KMS-11 (cell line): Measurements from ENCODE around the gene HIGD1B.

ENCODE experiments used
- H2AFZ ChIP-seq: fragments of 200-600 bp; sonication (generic); 2 replicates; pipeline ENCODE4 v1.6.1; 2016; ENCODE audit warnings: antibody characterized with exemption, mixed run types, low read depth
- H3K27ac ChIP-seq: fragments of 200-600 bp; sonication (generic); 2 replicates; pipeline ENCODE4 v1.6.1; 2016; ENCODE audit warnings: mild to moderate bottlenecking, mixed run types
- H3K27me3 ChIP-seq: fragments of 200-600 bp; sonication (generic); 2 replicates; pipeline ENCODE4 v1.6.1; 2017; ENCODE audit warnings: mild to moderate bottlenecking, low read depth, mixed run types, moderate library complexity; ENCODE audit not compliant: insufficient read depth
- H3K36me3 ChIP-seq: fragments of 200-600 bp; sonication (generic); 2 replicates; pipeline ENCODE4 v1.6.1; 2017; ENCODE audit warnings: mild to moderate bottlenecking, mixed run types; ENCODE audit not compliant: insufficient read depth
- H3K4me1 ChIP-seq: fragments of 200-600 bp; sonication (generic); 2 replicates; pipeline ENCODE4 v1.6.1; 2016; ENCODE audit warnings: mild to moderate bottlenecking, low read depth, mixed run types; ENCODE audit not compliant: poor library complexity, severe bottlenecking
- H3K4me2 ChIP-seq: fragments of 200-600 bp; sonication (generic); 2 replicates; pipeline ENCODE4 v1.7.0; 2016; ENCODE audit warnings: mild to moderate bottlenecking, mixed run types
- H3K4me3 ChIP-seq: fragments of 200-600 bp; sonication (generic); IDR thresholded peaks from 2 replicates; pipeline ENCODE4 v1.6.1; 2017; ENCODE audit warnings: low read depth, low read length, mixed read lengths; ENCODE audit not compliant: insufficient read depth
- H3K79me2 ChIP-seq: fragments of 200-600 bp; sonication (generic); 2 replicates; pipeline ENCODE4 v1.6.1; 2016; ENCODE audit warnings: low read depth, mixed run types; ENCODE audit not compliant: insufficient read depth
- H3K9ac ChIP-seq: fragments of 200-600 bp; sonication (generic); 2 replicates; pipeline ENCODE4 v1.6.1; 2016; ENCODE audit warnings: mild to moderate bottlenecking, mixed run types
- H4K20me1 ChIP-seq: fragments of 200-600 bp; sonication (generic); 2 replicates; pipeline ENCODE4 v1.6.1; 2016; ENCODE audit warnings: mild to moderate bottlenecking, mixed run types; ENCODE audit not compliant: insufficient read depth
- CTCF ChIP-seq: fragments of 200-600 bp; sonication (generic); conservative IDR thresholded peaks from 2 replicates; pipeline ENCODE4 v1.6.1; 2017; ENCODE audit warnings: low read depth, mild to moderate bottlenecking, antibody characterized with exemption, low read length, moderate library complexity, mixed read lengths

The HIGD1B gene

DNA sequence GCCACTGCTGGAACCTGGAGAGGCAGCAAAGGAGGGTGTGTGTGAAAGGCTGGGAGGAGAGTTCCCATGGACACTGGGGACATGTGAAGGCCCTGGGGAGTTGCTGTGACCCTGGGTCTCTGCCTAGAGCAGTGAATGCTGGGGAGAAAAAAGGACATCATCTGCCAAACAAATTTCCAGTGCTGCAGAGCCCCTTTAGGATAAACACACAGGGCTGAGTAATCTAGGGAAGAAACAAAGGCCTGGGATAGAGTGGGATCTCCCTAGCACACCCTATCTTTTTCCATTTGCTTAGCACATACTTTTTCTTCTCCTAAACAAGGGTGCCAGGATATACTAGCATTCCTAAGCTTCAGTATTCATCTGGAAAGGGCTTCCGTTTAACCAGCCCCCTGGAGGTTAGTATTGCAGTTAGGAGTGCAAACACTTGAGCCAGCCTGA, 3.3 kb upstream of the HIGD1B start:
- Histone ChIP-seq H3K79me2 (no peaks in the 10 kb centered on the region), H3K27me3 (no peaks in the 10 kb centered on the region), H3K27ac (no peak overlapping the region), H3K4me1 (peaks cover 5% of the 10 kb centered on the region), H3K4me3 (no peak overlapping the region), H3K9ac (no peak overlapping the region), H2AFZ (no peak overlapping the region), H3K4me2 (no peak overlapping the region), H4K20me1 (no peaks in the 10 kb centered on the region), H3K36me3 (no peaks in the 10 kb centered on the region)
- no peak for TF ChIP-seq CTCF

- Histone ChIP-seq H3K4me2 (no peak overlapping the region), H3K4me1 (peaks cover 7% of the 10 kb centered on the region), H3K36me3 (no peaks in the 10 kb centered on the region; the same call in 1 of the 2 replicates), H3K4me3 (no peak overlapping the region), H3K27me3 (no peaks in the 10 kb centered on the region), H4K20me1 (no peaks in the 10 kb centered on the region), H3K79me2 (no peaks in the 10 kb centered on the region), H3K27ac (no peak overlapping the region), H2AFZ (no peak overlapping the region), H3K9ac (no peak overlapping the region)
- TF ChIP-seq CTCF, result no peak
Measured at GRCh38 chr17:44846206-44846605, 1.5 kb upstream of the HIGD1B start.

DNA sequence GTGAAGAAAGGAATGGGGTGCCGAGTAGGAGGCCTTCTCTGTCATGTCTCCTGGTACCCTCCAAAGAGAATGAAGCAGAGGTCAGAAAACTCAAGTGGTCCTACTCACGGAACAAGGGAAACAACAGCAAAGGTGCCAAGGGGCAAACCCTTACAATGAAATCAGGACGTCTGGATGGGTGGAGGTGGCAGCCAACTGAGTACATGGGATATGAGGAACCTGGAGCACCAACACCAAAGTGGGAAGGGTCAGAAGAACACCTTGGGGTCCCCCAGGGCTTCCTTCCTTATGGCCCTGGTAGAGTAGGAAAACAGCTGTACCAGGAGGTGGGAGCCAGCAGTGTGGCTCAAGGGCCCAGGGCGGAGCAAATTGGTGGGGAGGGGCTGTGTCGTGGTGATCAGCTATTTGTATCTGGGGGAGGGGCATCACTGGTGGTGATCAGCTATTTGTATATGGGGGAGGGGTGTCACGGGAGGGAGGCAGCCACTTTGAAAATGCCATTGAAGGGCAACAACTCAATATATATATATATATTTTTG, 643 bp downstream of the HIGD1B start:
- Histone ChIP-seq H3K79me2 (no peaks in the 10 kb centered on the region), H3K9ac (no peak overlapping the region), H2AFZ (no peak overlapping the region), H3K4me2 (no peak overlapping the region), H3K27me3 (no peaks in the 10 kb centered on the region), H3K27ac (no peak overlapping the region), H3K36me3 (no peaks in the 10 kb centered on the region; the same call in 1 of the 2 replicates), H4K20me1 (no peaks in the 10 kb centered on the region), H3K4me1 (peaks cover 7% of the 10 kb centered on the region), H3K4me3 (no peak overlapping the region)
- TF ChIP-seq CTCF, result no peak

GRCh38 chr17:44848961-44849489, 1.3 kb downstream of the HIGD1B start:
- Histone ChIP-seq H3K4me3 (no peak overlapping the region), H3K4me2 (no peak overlapping the region), H3K79me2 (no peaks in the 10 kb centered on the region), H3K9ac (no peak overlapping the region), H3K27me3 (no peaks in the 10 kb centered on the region), H2AFZ (no peak overlapping the region), H3K36me3 (no peaks in the 10 kb centered on the region; the same call in 1 of the 2 replicates), H4K20me1 (no peaks in the 10 kb centered on the region), H3K4me1 (peaks cover 7% of the 10 kb centered on the region), H3K27ac (no peak overlapping the region)
- TF ChIP-seq CTCF, result no peak
